Measurements from ENCODE around the gene CTSZ. TPM values are rescaled to one million over a fixed set of nuclear protein-coding genes. Genes with fewer than 3 reads are reported as not detected.

The CTSZ gene
- total RNA-seq, 1 donor from 2014 or later, result 34.2 TPM

GRCh38 chr20:58978351-58979190 lies 28.5 kb downstream of the CTSZ start:
- H3K4me3 Mint-ChIP-seq, result peak overlapping the region; percentile 48

DNA sequence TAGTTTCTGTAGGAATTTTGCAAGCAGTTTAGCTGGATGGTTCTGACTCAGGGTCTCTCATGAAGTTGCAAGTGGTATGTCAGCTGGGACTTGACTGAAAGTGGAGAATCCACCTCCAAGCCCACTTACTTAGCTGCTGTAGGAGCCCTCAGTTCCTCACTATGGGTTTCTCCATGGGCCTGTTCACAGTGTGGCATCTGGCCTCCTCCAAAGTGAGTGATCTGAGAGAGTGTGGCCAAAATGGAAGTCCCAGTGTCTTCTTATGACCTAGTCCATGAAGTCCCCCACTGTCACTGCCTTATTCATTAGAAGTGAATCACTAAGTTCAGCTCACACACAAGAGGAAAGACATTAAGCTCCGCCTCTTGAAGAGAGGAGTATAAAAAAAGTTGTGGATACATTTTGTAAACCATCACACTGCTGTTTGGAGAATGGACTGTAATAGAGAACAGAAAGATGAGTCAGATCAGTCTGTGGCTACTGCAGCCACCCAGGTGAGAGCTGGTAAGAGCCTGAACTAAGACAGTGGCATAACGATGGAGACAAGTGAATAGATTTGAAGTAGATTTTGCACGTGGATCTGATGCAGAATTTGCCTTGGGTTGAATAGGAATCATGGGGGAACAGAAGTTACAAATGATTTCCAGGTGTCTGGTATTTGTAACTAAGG lies 30.9 kb downstream of the CTSZ start:
- H3K79me2 ChIP-seq (ENCODE audit: low read depth), result no peaks in the 10 kb centered on the region
- no peak for TF ChIP-seq EZH2phosphoT487 (IDR thresholded peaks at IDR 0.05)
- no peak for TF ChIP-seq EZH2 (IDR thresholded peaks at IDR 0.05)
- TF ChIP-seq, protein P1, sequence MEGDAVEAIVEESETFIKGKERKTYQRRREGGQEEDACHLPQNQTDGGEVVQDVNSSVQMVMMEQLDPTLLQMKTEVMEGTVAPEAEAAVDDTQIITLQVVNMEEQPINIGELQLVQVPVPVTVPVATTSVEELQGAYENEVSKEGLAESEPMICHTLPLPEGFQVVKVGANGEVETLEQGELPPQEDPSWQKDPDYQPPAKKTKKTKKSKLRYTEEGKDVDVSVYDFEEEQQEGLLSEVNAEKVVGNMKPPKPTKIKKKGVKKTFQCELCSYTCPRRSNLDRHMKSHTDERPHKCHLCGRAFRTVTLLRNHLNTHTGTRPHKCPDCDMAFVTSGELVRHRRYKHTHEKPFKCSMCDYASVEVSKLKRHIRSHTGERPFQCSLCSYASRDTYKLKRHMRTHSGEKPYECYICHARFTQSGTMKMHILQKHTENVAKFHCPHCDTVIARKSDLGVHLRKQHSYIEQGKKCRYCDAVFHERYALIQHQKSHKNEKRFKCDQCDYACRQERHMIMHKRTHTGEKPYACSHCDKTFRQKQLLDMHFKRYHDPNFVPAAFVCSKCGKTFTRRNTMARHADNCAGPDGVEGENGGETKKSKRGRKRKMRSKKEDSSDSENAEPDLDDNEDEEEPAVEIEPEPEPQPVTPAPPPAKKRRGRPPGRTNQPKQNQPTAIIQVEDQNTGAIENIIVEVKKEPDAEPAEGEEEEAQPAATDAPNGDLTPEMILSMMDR (IDR thresholded peaks at IDR 0.05), result no peak
- peaks cover 2% of the 10 kb centered on the region for H3K36me3 Mint-ChIP-seq
- H3K36me3 ChIP-seq, result no peaks in the 10 kb centered on the region
- peaks cover 7% of the 10 kb centered on the region for H3K4me1 Mint-ChIP-seq
- H3K27me3 ChIP-seq, result peaks cover 22% of the 10 kb centered on the region
- peaks cover 11% of the 10 kb centered on the region for H3K27me3 Mint-ChIP-seq (ENCODE audit: insufficient read depth, low read depth)
- no peak overlapping the region for H3K9ac ChIP-seq
- H3K4me2 ChIP-seq, result no peak overlapping the region
- DNase-seq (ENCODE audit: low spot score), result no peak
- H3K9me3 ChIP-seq (ENCODE audit: low read depth), result no peaks in the 10 kb centered on the region
- H3F3A ChIP-seq (ENCODE audit: low read depth), result peaks cover 23% of the 10 kb centered on the region
- no peak overlapping the region for H3K4me3 Mint-ChIP-seq
- H4K20me1 ChIP-seq (ENCODE audit: low read depth), result no peaks in the 10 kb centered on the region
- no peak overlapping the region for H3K27ac Mint-ChIP-seq
- H3K27ac ChIP-seq, result no peak overlapping the region
- peaks cover 14% of the 10 kb centered on the region for H3K9me3 Mint-ChIP-seq
- no peaks in the 10 kb centered on the region for H3K4me1 ChIP-seq
- H2AFZ ChIP-seq (replicated peaks), result no peak overlapping the region
- H3K4me3 ChIP-seq, result no peak overlapping the region

More at GRCh38 chr20:58978351-58979190, 28.5 kb downstream of the CTSZ start:
- H3K9ac ChIP-seq, result no peak overlapping the region
- H2AFZ ChIP-seq (replicated peaks), result no peak overlapping the region
- H3K36me3 ChIP-seq, result no peaks in the 10 kb centered on the region
- H3K27me3 ChIP-seq, result peaks cover 22% of the 10 kb centered on the region
- Mint-ChIP-seq H3K27me3 (ENCODE audit: insufficient read depth, low read depth) (peaks cover 11% of the 10 kb centered on the region), H3K9me3 (peaks cover 14% of the 10 kb centered on the region), H3K36me3 (peaks cover 2% of the 10 kb centered on the region), H3K4me1 (peaks cover 16% of the 10 kb centered on the region), H3K27ac (no peak overlapping the region)
- no peak overlapping the region for H3K4me3 ChIP-seq
- no peak overlapping the region for H3K4me2 ChIP-seq
- TF ChIP-seq EZH2phosphoT487 (IDR thresholded peaks at IDR 0.05), result no peak
- peaks cover 3% of the 10 kb centered on the region for H4K20me1 ChIP-seq (ENCODE audit: low read depth)
- peaks cover 23% of the 10 kb centered on the region for H3F3A ChIP-seq (ENCODE audit: low read depth)
- no peaks in the 10 kb centered on the region for H3K9me3 ChIP-seq (ENCODE audit: low read depth)
- peaks cover 21% of the 10 kb centered on the region for H3K79me2 ChIP-seq (ENCODE audit: low read depth)
- no peak for DNase-seq (ENCODE audit: low spot score)
- H3K27ac ChIP-seq, result no peak overlapping the region
- no peaks in the 10 kb centered on the region for H3K4me1 ChIP-seq

- no peaks in the 10 kb centered on the region for H3K9me3 ChIP-seq (ENCODE audit: low read depth)
- H3K4me3 Mint-ChIP-seq, result no peak overlapping the region
- H3K9ac ChIP-seq, result no peak overlapping the region
- TF ChIP-seq EZH2phosphoT487 (IDR thresholded peaks at IDR 0.05) (no peak), EZH2 (IDR thresholded peaks at IDR 0.05) (no peak)
- TF ChIP-seq, protein P1 (IDR thresholded peaks at IDR 0.05), result no peak
- peaks cover 2% of the 10 kb centered on the region for H3K36me3 Mint-ChIP-seq
- peaks cover 7% of the 10 kb centered on the region for H3K4me1 Mint-ChIP-seq
- DNase-seq (ENCODE audit: low spot score), result no peak
- peaks cover 16% of the 10 kb centered on the region for H3K9me3 Mint-ChIP-seq
- peaks cover 11% of the 10 kb centered on the region for H3K27me3 Mint-ChIP-seq (ENCODE audit: insufficient read depth, low read depth)
- no peak overlapping the region for H3K4me2 ChIP-seq
- no peaks in the 10 kb centered on the region for H3K4me1 ChIP-seq
- no peak overlapping the region for H2AFZ ChIP-seq (replicated peaks)
- no peak overlapping the region for H3K27ac ChIP-seq
- no peak overlapping the region for H3K4me3 ChIP-seq
- H3F3A ChIP-seq (ENCODE audit: low read depth), result peaks cover 20% of the 10 kb centered on the region
- H3K27ac Mint-ChIP-seq, result no peak overlapping the region
- no peaks in the 10 kb centered on the region for H3K79me2 ChIP-seq (ENCODE audit: low read depth)
- no peaks in the 10 kb centered on the region for H3K36me3 ChIP-seq
- peaks cover 22% of the 10 kb centered on the region for H3K27me3 ChIP-seq
- H4K20me1 ChIP-seq (ENCODE audit: low read depth), result no peaks in the 10 kb centered on the region
These were observed 31.7 kb downstream of the CTSZ start for GRCh38 chr20:58975353-58975752.
